Natural killer cell (primary cell): ENCODE results near the gene ADGRV1. TPM values are rescaled to one million over a fixed set of nuclear protein-coding genes. Genes with fewer than 3 reads are reported as not detected.
"Not testable (repeated sequence)": the region's sequence is repeated elsewhere in the genome, so short reads cannot be mapped to it uniquely, and the experiment has no call there.

ENCODE experiments used
- ATAC-seq, 3 donors: fragments of 150-1000 bp in 2 of 3; fragments of 200-7000 bp in 1 of 3; cut with Tn5 transposase; 1 replicate in 1 of 3; 2 replicates in 2 of 3; pipeline ENCODE4 v1.10.0; 2021; ENCODE audit warnings: mild to moderate bottlenecking in 2 of 3, moderate library complexity in 2 of 3
- DNase-seq, 2 donors: peaks; one replicate each; pipeline versions ENCODE4 v3.0.0 to v3.0.0-alpha.2; 2013 to 2021; ENCODE audit warnings: mixed read lengths in 1 of 2
- H3K27ac ChIP-seq: one replicate; pipeline ENCODE4 v1.5.1; 2013; ENCODE audit warnings: mild to moderate bottlenecking, low read length
- H3K27me3 ChIP-seq: one replicate; pipeline ENCODE4 v1.6.1; 2013; ENCODE audit warnings: low read length; ENCODE audit not compliant: control insufficient read depth, insufficient read depth
- H3K36me3 ChIP-seq: one replicate; pipeline ENCODE4 v1.6.1; 2013; ENCODE audit warnings: low read length; ENCODE audit not compliant: control insufficient read depth, insufficient read depth
- H3K4me1 ChIP-seq: one replicate; pipeline ENCODE4 v1.6.1; 2013; ENCODE audit warnings: low read length; ENCODE audit not compliant: control insufficient read depth, insufficient read depth
- H3K4me3 ChIP-seq: one replicate; pipeline ENCODE4 v1.5.1; 2013; ENCODE audit warnings: low read length
- H3K9me3 ChIP-seq: one replicate; pipeline ENCODE4 v1.6.1; 2013; ENCODE audit warnings: low read length; ENCODE audit not compliant: control insufficient read depth, insufficient read depth
- H3K27ac Mint-ChIP-seq, 2 donors: one replicate each; pipeline ENCODE4 v1.8.0; 2022; ENCODE audit warnings: mild to moderate bottlenecking in 2 of 2, mixed read lengths in 2 of 2, moderate library complexity in 1 of 2
- H3K27me3 Mint-ChIP-seq, 2 donors: one replicate each; pipeline ENCODE4 v1.8.0; 2022; ENCODE audit warnings: low read depth in 2 of 2, mixed read lengths in 2 of 2
- H3K36me3 Mint-ChIP-seq: one replicate; pipeline ENCODE4 v1.8.0; 2022; ENCODE audit warnings: mixed read lengths
- H3K4me1 Mint-ChIP-seq, 2 donors: one replicate each; pipeline ENCODE4 v1.8.0; 2022; ENCODE audit warnings: mixed read lengths in 2 of 2
- H3K4me3 Mint-ChIP-seq: one replicate; pipeline ENCODE4 v1.8.0; 2022; ENCODE audit warnings: mild to moderate bottlenecking, moderate library complexity, mixed read lengths
- H3K9me3 Mint-ChIP-seq, 2 donors: one replicate each; pipeline ENCODE4 v1.8.0; 2022; ENCODE audit warnings: mixed read lengths in 2 of 2
- WGBS: methylation state at CpG from one replicate; pipeline ENCODE4 v1.1.7; 2013; ENCODE audit warnings: missing lambda C conversion rate; ENCODE audit not compliant: insufficient coverage; 5-methylcytosine and 5-hydroxymethylcytosine counted together
- intact Hi-C: fragments of 100-400 bp; cut with micrococcal nuclease; formaldehyde crosslinking; loops from one replicate; pipeline ENCODE4 v1.14.2; 2022
- total RNA-seq, 4 donors: library from RNA; stranded (reverse); fragments of 120-200 nt in 1 of 4; gene quantifications; one replicate each; pipeline versions ENCODE4 v1.2.3 to v1.2.4, GENCODE V29; 2013 to 2022
- TF ChIP-seq, protein P1 (sequence below): fragments of 200-600 bp; IDR thresholded peaks from one replicate; pipeline ENCODE4 v1.8.0; 2022; ENCODE audit warnings: antibody characterized with exemption

The ADGRV1 gene
- total RNA-seq, 3 donors from 2014 or later (not counting 1 experiment from before 2014, with no cell fraction given): 0.50 to 0.71 TPM; not detected in 1

DNA sequence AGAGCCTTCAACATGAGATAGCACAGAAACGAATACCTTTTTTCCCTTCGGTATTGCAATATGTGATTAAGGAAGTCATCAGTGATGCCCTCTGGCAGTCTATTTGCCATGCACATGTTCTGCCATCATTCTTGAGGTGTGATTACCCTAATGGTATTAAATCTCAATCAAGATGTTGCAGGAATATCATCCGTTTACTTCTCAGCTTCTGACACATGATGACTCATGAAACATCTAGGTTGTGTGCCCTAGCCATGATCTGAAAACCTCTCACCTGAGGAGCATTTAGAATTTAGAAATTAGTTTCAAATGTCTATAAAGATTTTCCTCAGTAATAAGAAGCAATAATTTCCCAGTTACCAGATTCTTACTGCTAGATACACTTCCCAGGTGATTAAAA is 209.1 kb downstream of the ADGRV1 start:
- no peak overlapping the region for H3K27ac ChIP-seq
- no peak overlapping the region for H3K4me3 ChIP-seq
- Mint-ChIP-seq H3K9me3 (peaks cover 0 to 2% of the 10 kb centered on the region in 2 donors), H3K36me3 (no peaks in the 10 kb centered on the region), H3K27ac (no peak overlapping the region), H3K27me3 (peaks cover 9 to 20% of the 10 kb centered on the region in 2 donors), H3K4me1 (no peaks in the 10 kb centered on the region), H3K4me3 (no peak overlapping the region)
- intact Hi-C loops: no loop called here
- 93% methylated on average over 3 of the region's 3 CpGs for WGBS
- no peaks in the 10 kb centered on the region for H3K36me3 ChIP-seq
- DNase-seq: no peak
- no peaks in the 10 kb centered on the region for H3K27me3 ChIP-seq
- no peak for ATAC-seq
- TF ChIP-seq, protein P1, sequence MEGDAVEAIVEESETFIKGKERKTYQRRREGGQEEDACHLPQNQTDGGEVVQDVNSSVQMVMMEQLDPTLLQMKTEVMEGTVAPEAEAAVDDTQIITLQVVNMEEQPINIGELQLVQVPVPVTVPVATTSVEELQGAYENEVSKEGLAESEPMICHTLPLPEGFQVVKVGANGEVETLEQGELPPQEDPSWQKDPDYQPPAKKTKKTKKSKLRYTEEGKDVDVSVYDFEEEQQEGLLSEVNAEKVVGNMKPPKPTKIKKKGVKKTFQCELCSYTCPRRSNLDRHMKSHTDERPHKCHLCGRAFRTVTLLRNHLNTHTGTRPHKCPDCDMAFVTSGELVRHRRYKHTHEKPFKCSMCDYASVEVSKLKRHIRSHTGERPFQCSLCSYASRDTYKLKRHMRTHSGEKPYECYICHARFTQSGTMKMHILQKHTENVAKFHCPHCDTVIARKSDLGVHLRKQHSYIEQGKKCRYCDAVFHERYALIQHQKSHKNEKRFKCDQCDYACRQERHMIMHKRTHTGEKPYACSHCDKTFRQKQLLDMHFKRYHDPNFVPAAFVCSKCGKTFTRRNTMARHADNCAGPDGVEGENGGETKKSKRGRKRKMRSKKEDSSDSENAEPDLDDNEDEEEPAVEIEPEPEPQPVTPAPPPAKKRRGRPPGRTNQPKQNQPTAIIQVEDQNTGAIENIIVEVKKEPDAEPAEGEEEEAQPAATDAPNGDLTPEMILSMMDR: no peak
- H3K4me1 ChIP-seq: no peaks in the 10 kb centered on the region
- H3K9me3 ChIP-seq: no peaks in the 10 kb centered on the region

DNA sequence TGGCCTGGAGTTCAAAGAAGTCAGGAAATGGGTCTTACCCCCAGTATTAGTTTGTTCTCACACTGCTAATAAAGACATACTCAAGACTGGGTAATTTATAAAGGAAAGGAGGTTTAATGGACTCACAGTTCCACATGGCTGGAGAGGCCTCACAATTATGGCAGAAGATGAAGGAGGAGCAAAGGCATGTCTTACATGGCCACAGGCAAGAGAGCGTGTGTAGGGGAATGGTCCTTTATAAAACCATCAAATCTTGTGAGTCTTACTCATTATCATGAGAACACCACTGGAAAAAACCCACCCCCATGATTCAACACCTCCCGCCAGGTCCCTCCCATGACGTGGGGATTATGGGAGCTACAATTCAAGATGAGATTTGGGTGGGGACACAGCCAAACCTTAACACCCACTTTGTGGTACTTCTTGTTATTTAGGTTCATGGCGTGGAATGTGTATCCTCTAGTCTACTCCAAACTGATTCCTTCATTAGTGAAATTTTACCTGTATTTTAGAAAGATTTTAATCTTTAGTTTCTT is 211.5 kb downstream of the ADGRV1 start:
- H3K4me3 Mint-ChIP-seq, H3K27me3 ChIP-seq, H3K9me3 Mint-ChIP-seq, H3K4me3 ChIP-seq, H3K36me3 ChIP-seq, DNase-seq, H3K4me1 ChIP-seq, ATAC-seq, H3K4me1 Mint-ChIP-seq, H3K9me3 ChIP-seq, intact Hi-C loops, H3K27ac ChIP-seq, H3K27ac Mint-ChIP-seq, H3K36me3 Mint-ChIP-seq: not testable (repeated sequence)
- H3K27me3 Mint-ChIP-seq: peaks cover 9 to 22% of the 10 kb centered on the region in 2 donors
- WGBS: 90% methylated on average over 3 of the region's 4 CpGs

DNA sequence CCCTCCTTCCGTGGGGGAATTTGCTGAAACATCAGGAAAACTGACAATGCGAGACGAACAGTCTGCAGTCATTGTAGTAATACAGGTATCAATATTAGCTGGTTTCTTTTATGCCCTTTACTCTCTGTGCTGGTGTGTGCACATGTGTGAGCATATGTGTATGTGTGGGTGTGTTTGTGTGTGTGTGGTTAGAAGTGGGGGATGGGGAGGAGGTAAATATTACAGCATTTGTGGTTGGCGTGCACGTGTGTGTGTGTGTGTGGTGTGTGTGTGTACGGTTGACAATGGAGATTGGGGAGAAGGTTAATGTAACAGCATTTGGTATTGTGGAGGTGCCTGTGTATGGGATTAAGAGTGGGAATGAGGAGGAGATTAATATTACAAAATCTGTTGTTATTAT is 219.4 kb downstream of the ADGRV1 start:
- Histone ChIP-seq H3K27me3 (no peaks in the 10 kb centered on the region), H3K4me3 (no peak overlapping the region), H3K27ac (no peak overlapping the region), H3K36me3 (no peaks in the 10 kb centered on the region), H3K9me3 (no peaks in the 10 kb centered on the region), H3K4me1 (no peaks in the 10 kb centered on the region)
- Mint-ChIP-seq H3K9me3 (no peaks in the 10 kb centered on the region), H3K36me3 (no peaks in the 10 kb centered on the region), H3K27me3 (peaks cover 3% of the 10 kb centered on the region in 2 donors), H3K4me1 (no peaks in the 10 kb centered on the region), H3K27ac (no peak overlapping the region), H3K4me3 (no peak overlapping the region)
- DNase-seq: no peak
- ATAC-seq: no peak
- intact Hi-C loops: no loop called here
- TF ChIP-seq, protein P1: no peak
- 91% methylated on average over 6 of the region's 6 CpGs for WGBS

DNA sequence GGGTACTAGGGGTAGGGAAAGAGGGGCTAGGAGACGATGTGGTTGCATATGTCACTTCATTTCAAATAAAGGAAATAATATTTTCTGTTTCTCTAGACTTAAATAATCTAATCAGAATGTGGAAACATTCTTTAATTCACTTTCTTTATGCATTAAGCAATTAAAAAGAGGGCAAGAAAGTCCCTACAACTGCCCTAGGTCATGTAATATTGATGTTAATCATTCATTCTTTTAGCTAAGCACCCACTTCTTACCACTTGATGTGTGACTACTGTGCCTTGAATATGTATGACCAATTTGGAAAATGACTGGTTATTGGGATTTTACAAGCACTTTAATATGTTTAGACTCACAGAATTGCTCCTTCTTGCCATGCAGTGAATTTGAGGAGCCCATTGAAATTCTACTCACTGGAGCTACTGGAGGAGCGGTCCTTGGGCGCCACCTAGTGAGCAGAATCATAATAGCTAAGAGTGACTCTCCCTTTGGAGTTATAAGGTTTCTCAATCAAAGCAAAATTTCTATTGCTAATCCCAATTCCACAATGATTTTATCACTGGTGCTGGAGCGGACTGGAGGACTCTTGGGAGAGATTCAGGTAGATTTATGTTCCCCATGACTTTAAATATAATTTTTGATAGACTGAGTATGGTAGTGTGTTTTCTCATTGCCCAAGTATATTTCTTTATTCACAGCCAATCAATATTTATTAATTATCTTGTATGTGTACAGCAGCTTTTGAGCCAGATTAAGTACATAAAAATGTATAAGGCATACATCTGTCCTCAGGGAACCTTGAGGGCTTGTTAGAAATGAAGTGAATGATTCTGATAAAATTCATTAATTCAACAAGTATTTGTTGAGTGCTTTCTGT is 225.1 kb downstream of the ADGRV1 start:
- intact Hi-C loops: loop anchor here (1.0 to 2.0 kb wide), 2 partner anchors 344 to 517 kb away; no protein-coding TSS in a partner anchor
- Mint-ChIP-seq H3K4me1 (no peaks in the 10 kb centered on the region), H3K27ac (no peak overlapping the region), H3K4me3 (no peak overlapping the region), H3K27me3 (peaks cover 0 to 17% of the 10 kb centered on the region in 2 donors), H3K36me3 (no peaks in the 10 kb centered on the region), H3K9me3 (no peaks in the 10 kb centered on the region)
- peak; percentile 45 to 77 for DNase-seq
- no CpG with 5 or more reads among the region's 4 CpGs for WGBS
- H3K9me3 ChIP-seq: no peaks in the 10 kb centered on the region
- peak; percentile 74 to 86 (median 78) for ATAC-seq
- TF ChIP-seq, protein P1: peak; percentile 88
- no peaks in the 10 kb centered on the region for H3K4me1 ChIP-seq
- H3K27me3 ChIP-seq: no peaks in the 10 kb centered on the region
- H3K4me3 ChIP-seq: no peak overlapping the region
- H3K27ac ChIP-seq: no peak overlapping the region
- no peaks in the 10 kb centered on the region for H3K36me3 ChIP-seq
